SU-DHL-6 (cell line): Measurements from ENCODE around the gene IER5.

Source experiments
- H2AFZ ChIP-seq: fragments of 200-600 bp; sonication (generic); 2 replicates; pipeline ENCODE4 v1.6.1; 2014; ENCODE audit warnings: low read depth, mild to moderate bottlenecking, moderate library complexity, mixed read lengths, antibody characterized with exemption, low read length; ENCODE audit not compliant: severe bottlenecking
- H3F3A ChIP-seq: fragments of 200-600 bp; shearing (Covaris generic); 2 replicates; pipeline ENCODE4 v1.6.0; 2016; ENCODE audit warnings: antibody characterized with exemption, mild to moderate bottlenecking; ENCODE audit not compliant: insufficient read depth
- H3K27ac ChIP-seq: fragments of 200-600 bp; sonication (generic); 2 replicates; pipeline ENCODE4 v1.5.1; 2016; ENCODE audit warnings: low read depth, mild to moderate bottlenecking, low read length, moderate library complexity, mixed read lengths
- H3K27me3 ChIP-seq: fragments of 200-600 bp; sonication (generic), shearing (Covaris generic); 2 replicates; pipeline ENCODE4 v1.6.0; 2014; ENCODE audit warnings: mild to moderate bottlenecking, low read length
- H3K36me3 ChIP-seq: fragments of 200-600 bp; sonication (generic); 2 replicates; pipeline ENCODE4 v1.6.1; 2014; ENCODE audit warnings: mild to moderate bottlenecking, low read length, mixed read lengths
- H3K4me2 ChIP-seq: fragments of 300-600, 200-600 bp; shearing (Covaris generic), sonication (generic); 2 replicates; pipeline ENCODE4 v1.6.0; 2014; ENCODE audit warnings: low read length, low read depth, mild to moderate bottlenecking; ENCODE audit not compliant: poor library complexity, severe bottlenecking
- H3K4me3 ChIP-seq: fragments of 200-600 bp; sonication (generic); 2 replicates; pipeline ENCODE4 v1.5.1; 2014; ENCODE audit warnings: antibody characterized with exemption, low read length, mild to moderate bottlenecking, mixed read lengths; ENCODE audit not compliant: insufficient read depth, poor library complexity, severe bottlenecking
- H3K79me2 ChIP-seq: fragments of 200-600 bp; sonication (generic); 2 replicates; pipeline ENCODE4 v1.6.1; 2014; ENCODE audit warnings: mild to moderate bottlenecking, low read length, moderate library complexity; ENCODE audit not compliant: insufficient read depth
- H3K9ac ChIP-seq: fragments of 200-600 bp; sonication (generic); 2 replicates; pipeline ENCODE4 v1.7.0; 2014; ENCODE audit warnings: mild to moderate bottlenecking, low read length
- H3K9me2 ChIP-seq: fragments of 200-600 bp; sonication (generic); replicated peaks from 2 replicates; pipeline ENCODE4 v1.6.1; 2014; ENCODE audit warnings: low read length; ENCODE audit not compliant: insufficient read depth
- H3K9me3 ChIP-seq: fragments of 200-600 bp; sonication (generic); 2 replicates; pipeline ENCODE4 v1.6.1; 2014; ENCODE audit warnings: low read length, mixed read lengths; ENCODE audit not compliant: insufficient read depth
- H4K20me1 ChIP-seq: fragments of 200-600 bp; sonication (generic); 2 replicates; pipeline ENCODE4 v1.6.1; 2014; ENCODE audit warnings: low read depth, mild to moderate bottlenecking, antibody characterized with exemption, low read length, moderate library complexity, mixed read lengths
- EZH2phosphoT487 ChIP-seq: fragments of 200-600 bp; sonication (generic), shearing (Covaris generic); conservative IDR thresholded peaks from 2 replicates; pipeline ENCODE4 v1.6.1; 2018; ENCODE audit warnings: mild to moderate bottlenecking, antibody characterized with exemption, low read length, moderate library complexity, mixed read lengths
- TF ChIP-seq, protein P1 (sequence below): fragments of 200-600 bp; sonication (generic); IDR thresholded peaks from one replicate; pipeline ENCODE4 v1.5.1; 2017; ENCODE audit warnings: antibody characterized with exemption, mild to moderate bottlenecking, low read length, moderate library complexity; ENCODE audit not compliant: insufficient read depth, poor library complexity, severe bottlenecking

The IER5 gene

GRCh38 chr1:181091309-181092040, 3.0 kb downstream of the IER5 start:
- H3K27me3 ChIP-seq, result no peaks in the 10 kb centered on the region
- H3K36me3 ChIP-seq, result 0 out of 2 replicates have a peak, but pooled peaks cover 10% of the 10 kb centered on the region
- H3K9me3 ChIP-seq, result no peaks in the 10 kb centered on the region
- TF ChIP-seq EZH2phosphoT487, result no peak
- TF ChIP-seq, protein P1, sequence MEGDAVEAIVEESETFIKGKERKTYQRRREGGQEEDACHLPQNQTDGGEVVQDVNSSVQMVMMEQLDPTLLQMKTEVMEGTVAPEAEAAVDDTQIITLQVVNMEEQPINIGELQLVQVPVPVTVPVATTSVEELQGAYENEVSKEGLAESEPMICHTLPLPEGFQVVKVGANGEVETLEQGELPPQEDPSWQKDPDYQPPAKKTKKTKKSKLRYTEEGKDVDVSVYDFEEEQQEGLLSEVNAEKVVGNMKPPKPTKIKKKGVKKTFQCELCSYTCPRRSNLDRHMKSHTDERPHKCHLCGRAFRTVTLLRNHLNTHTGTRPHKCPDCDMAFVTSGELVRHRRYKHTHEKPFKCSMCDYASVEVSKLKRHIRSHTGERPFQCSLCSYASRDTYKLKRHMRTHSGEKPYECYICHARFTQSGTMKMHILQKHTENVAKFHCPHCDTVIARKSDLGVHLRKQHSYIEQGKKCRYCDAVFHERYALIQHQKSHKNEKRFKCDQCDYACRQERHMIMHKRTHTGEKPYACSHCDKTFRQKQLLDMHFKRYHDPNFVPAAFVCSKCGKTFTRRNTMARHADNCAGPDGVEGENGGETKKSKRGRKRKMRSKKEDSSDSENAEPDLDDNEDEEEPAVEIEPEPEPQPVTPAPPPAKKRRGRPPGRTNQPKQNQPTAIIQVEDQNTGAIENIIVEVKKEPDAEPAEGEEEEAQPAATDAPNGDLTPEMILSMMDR, result no peak
- H3K4me2 ChIP-seq, result peak overlapping the region; percentile 89
- H3K27ac ChIP-seq, result no peak overlapping the region
- H4K20me1 ChIP-seq, result peaks cover 9% of the 10 kb centered on the region; the same call in 1 of the 2 replicates
- H2AFZ ChIP-seq, result no peak overlapping the region
- peaks cover 16% of the 10 kb centered on the region for H3F3A ChIP-seq
- no peak overlapping the region for H3K4me3 ChIP-seq
- H3K9ac ChIP-seq, result no peak overlapping the region
- H3K79me2 ChIP-seq, result peaks cover 15% of the 10 kb centered on the region
- H3K9me2 ChIP-seq, result no peaks in the 10 kb centered on the region

GRCh38 chr1:181092056-181092455, 3.6 kb downstream of the IER5 start:
- H3K4me2 ChIP-seq, result peak overlapping the region; percentile 89
- H3K79me2 ChIP-seq, result peaks cover 15% of the 10 kb centered on the region
- no peak for TF ChIP-seq EZH2phosphoT487
- H3K9me2 ChIP-seq, result no peaks in the 10 kb centered on the region
- no peak overlapping the region for H3K9ac ChIP-seq
- no peak overlapping the region for H3K4me3 ChIP-seq
- H3K27ac ChIP-seq, result no peak overlapping the region
- no peaks in the 10 kb centered on the region for H3K27me3 ChIP-seq
- no peak overlapping the region for H2AFZ ChIP-seq
- peaks cover 9% of the 10 kb centered on the region; the same call in 1 of the 2 replicates for H4K20me1 ChIP-seq
- no peaks in the 10 kb centered on the region for H3K9me3 ChIP-seq
- H3F3A ChIP-seq, result peaks cover 16% of the 10 kb centered on the region
- H3K36me3 ChIP-seq, result 0 out of 2 replicates have a peak, but pooled peaks cover 10% of the 10 kb centered on the region

DNA sequence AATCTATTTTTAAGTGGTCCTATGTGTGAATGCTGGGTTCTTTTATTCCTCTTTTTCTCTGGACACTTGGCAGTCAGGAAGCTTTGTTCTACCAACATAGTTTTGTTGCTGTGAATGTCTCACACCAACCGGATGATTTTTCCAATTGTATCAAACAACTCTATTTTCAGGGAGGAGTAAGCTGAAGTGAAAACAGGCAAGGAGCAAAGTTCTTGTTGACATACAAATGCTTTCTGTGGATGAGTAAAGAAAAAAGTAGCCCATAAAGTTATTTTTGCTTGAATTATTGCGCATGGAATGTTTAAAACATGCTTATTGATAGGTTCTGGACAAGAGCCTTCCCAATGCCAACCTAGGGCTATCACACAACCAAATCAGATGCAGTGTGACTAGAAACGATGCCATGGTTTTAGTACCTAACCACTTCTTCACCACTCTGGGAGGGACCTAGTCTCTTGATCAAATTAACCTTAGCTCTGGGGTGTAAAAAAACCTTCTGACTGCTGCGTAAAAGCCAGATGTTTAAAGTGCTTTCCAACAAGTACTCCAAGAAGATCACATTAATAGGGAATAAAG, 4.5 kb downstream of the IER5 start:
- H3K4me3 ChIP-seq, result no peak overlapping the region
- H3K9me3 ChIP-seq, result no peaks in the 10 kb centered on the region
- H3K9me2 ChIP-seq, result no peaks in the 10 kb centered on the region
- TF ChIP-seq, protein P1, result no peak
- TF ChIP-seq EZH2phosphoT487, result no peak
- no peak overlapping the region for H3K4me2 ChIP-seq
- peaks cover 13% of the 10 kb centered on the region; the same call in 1 of the 2 replicates for H3F3A ChIP-seq
- H3K79me2 ChIP-seq, result peaks cover 15% of the 10 kb centered on the region
- H3K27ac ChIP-seq, result no peak overlapping the region
- H3K9ac ChIP-seq, result no peak overlapping the region
- H2AFZ ChIP-seq, result no peak overlapping the region
- no peaks in the 10 kb centered on the region for H3K27me3 ChIP-seq
- peaks cover 9% of the 10 kb centered on the region; the same call in 1 of the 2 replicates for H4K20me1 ChIP-seq
- 0 out of 2 replicates have a peak, but pooled peaks cover 10% of the 10 kb centered on the region for H3K36me3 ChIP-seq
